ENCODE measurements around the gene NPFF. TPM values are rescaled to one million over a fixed set of nuclear protein-coding genes. Genes with fewer than 3 reads are reported as not detected.

The NPFF gene
- total RNA-seq (not detected), polyA plus RNA-seq (not detected)
- long read RNA-seq, donor 1, result 0 reads
- long read RNA-seq, donor 2, result 0 reads
- long read RNA-seq, donor 3, result 0 reads

GRCh38 chr12:53506881-53507602, at the start of gene NPFF:
NPFF (minus strand) TSS chr12:53507484; CDS start chr12:53507474, 10 bp downstream.
- Histone ChIP-seq H3K36me3 (peaks cover 0 to 61% (median 44%) of the 10 kb centered on the region in 9 donors), H3K4me3 (no peak within 1 kb of the TSS)

DNA sequence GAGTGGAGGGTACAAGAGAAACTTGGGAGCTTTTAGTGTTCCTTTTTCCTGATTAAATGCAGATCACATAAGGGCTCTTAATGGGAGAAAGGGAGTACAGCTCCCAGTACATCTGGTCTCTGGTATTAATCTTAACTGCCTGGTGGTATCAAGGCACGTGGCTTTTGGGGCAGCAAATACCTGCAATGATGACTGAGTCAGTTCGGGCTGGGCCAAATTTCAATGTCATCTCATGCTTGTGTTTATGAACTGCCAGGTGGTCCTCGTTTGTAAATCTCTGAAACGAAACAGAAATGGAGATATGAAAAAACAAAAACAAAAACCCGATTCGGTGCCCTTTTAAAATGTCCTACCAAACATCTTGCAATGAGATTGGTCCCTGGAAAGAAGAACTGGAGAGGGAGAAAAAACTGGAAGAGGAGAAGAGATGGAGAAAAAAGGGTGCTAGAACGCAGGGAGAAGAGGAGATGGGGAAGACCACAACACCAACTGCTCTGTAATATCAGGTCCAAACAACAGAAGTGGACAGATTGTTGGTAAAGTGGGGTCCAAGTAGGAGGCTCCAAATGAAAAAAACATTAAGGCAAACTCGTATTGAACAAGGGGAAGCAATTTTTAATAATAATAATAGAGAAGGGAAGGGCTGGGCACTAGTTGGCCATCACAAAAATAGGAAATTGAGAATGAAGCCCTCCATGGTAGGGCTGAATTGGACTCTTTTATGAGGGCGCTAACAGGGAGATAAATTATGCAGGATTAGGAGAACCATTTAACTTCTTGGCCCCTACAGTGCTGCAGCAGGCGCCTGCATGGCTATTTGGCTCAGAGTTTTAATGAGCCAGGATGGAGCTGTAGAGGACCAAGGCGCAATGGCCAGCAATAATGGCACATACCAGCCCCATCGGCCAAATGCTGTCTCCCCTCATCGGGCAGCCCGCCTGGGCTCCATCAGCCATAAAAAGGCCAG, 45.4 kb upstream of the NPFF start:
- ATAC-seq, result no peak
- no peak overlapping the region for H3K27ac ChIP-seq
- H3K36me3 ChIP-seq, result peaks cover 0 to 60% (median 47%) of the 10 kb centered on the region in 9 donors
- TF ChIP-seq CTCF (IDR thresholded peaks at IDR 0.05) (no peak), POLR2A (IDR thresholded peaks at IDR 0.05) (no peak)
- 86 to 91% (median 89%) methylated on average over 14 of the region's 14 CpGs for WGBS, 4 donors
- no peaks in the 10 kb centered on the region for H3K9me3 ChIP-seq
- H3K27me3 ChIP-seq, result no peaks in the 10 kb centered on the region
- no peak for DNase-seq
- H3K4me3 ChIP-seq, result no peak overlapping the region
- intact Hi-C loops (cut with DNase I), result no loop called here
- peaks cover 0 to 5% (median 0%) of the 10 kb centered on the region in 12 donors for H3K4me1 ChIP-seq

More at GRCh38 chr12:53506881-53507602, at the start of gene NPFF:
- no peaks in the 10 kb centered on the region for H3K9me3 ChIP-seq
- 82 to 88% (median 84%) methylated on average over 8 to 9 of the region's 9 CpGs for WGBS, 4 donors
- peak within 1 kb of the TSS in 5 of 12 donors; percentile 34 to 74 (median 51) for H3K27ac ChIP-seq
- ATAC-seq (no peak), DNase-seq (no peak)
- no peak for TF ChIP-seq CTCF (IDR thresholded peaks at IDR 0.05)
- TF ChIP-seq POLR2A (IDR thresholded peaks at IDR 0.05), result no peak
- intact Hi-C loops (cut with DNase I), result loop anchor here in 9 of 10 donors (2.0 to 10.0 kb wide), 7 partner anchors 80 to 292 kb away; partner anchors contain the start of genes AAAS (in 6 of the 9) and AMHR2 (in 1 of the 9)
- peaks cover 0 to 33% (median 21%) of the 10 kb centered on the region in 12 donors for H3K4me1 ChIP-seq
- no peaks in the 10 kb centered on the region for H3K27me3 ChIP-seq

- Histone ChIP-seq H3K4me3 (no peak overlapping the region), H3K27me3 (no peaks in the 10 kb centered on the region), H3K4me1 (peaks cover 0 to 5% (median 0%) of the 10 kb centered on the region in 12 donors), H3K27ac (no peak overlapping the region), H3K36me3 (peaks cover 0 to 66% (median 50%) of the 10 kb centered on the region in 9 donors), H3K9me3 (no peaks in the 10 kb centered on the region)
- peak in 1 of 4 donors; percentile 30 for ATAC-seq
- intact Hi-C loops (cut with DNase I), result no loop called here
- DNase-seq, result no peak
- TF ChIP-seq CTCF (IDR thresholded peaks at IDR 0.05) (no peak), POLR2A (IDR thresholded peaks at IDR 0.05) (no peak)
- WGBS, 4 donors, result 89 to 96% (median 93%) methylated on average over 2 of the region's 2 CpGs
Observed at GRCh38 chr12:53551889-53552291, 44.6 kb upstream of the NPFF start.
